ENCODE data around the gene MYO9A.
"Not testable (repeated sequence)": the region's sequence is repeated elsewhere in the genome, so short reads cannot be mapped to it uniquely, and the experiment has no call there.

GRCh38 chr15:72014555-72014954 lies 103.4 kb downstream of the MYO9A start:
- not testable (repeated sequence) for TF ChIP-seq CTCF (conservative IDR thresholded peaks at IDR 0.05); EZH2 (IDR thresholded peaks at IDR 0.05; ENCODE audit: low read depth)
